Fibroblast of villous mesenchyme (primary cell): ENCODE results near the gene COL4A1. TPM values are rescaled to one million over a fixed set of nuclear protein-coding genes. Genes with fewer than 3 reads are reported as not detected.

ENCODE experiments used
- DNase-seq: peaks from one replicate; pipeline ENCODE4 v3.0.0-alpha.2; 2010; ENCODE audit warnings: low read depth
- H3K4me3 ChIP-seq: 2 replicates; pipeline ENCODE4 v1.5.1; 2011; ENCODE audit warnings: low read depth, mild to moderate bottlenecking, low read length
- total RNA-seq: library from RNA; depleted of rRNA; stranded (reverse); fragments of >200 nt; gene quantifications from 2 replicates; pipeline ENCODE4 v1.2.3, GENCODE V29; 2012
- TF ChIP-seq, protein P1 (sequence below): IDR thresholded peaks from 2 replicates; pipeline ENCODE4 v1.5.1; 2012; ENCODE audit warnings: low read depth, mild to moderate bottlenecking, low read length; ENCODE audit not compliant: insufficient read depth

The COL4A1 gene
- total RNA-seq, 1 donor, result 1,391 TPM

GRCh38 chr13:110319774-110320509 is 13.0 kb upstream of the COL4A1 start:
- H3K4me3 ChIP-seq, result peak overlapping the region; percentile 2
- TF ChIP-seq, protein P1, sequence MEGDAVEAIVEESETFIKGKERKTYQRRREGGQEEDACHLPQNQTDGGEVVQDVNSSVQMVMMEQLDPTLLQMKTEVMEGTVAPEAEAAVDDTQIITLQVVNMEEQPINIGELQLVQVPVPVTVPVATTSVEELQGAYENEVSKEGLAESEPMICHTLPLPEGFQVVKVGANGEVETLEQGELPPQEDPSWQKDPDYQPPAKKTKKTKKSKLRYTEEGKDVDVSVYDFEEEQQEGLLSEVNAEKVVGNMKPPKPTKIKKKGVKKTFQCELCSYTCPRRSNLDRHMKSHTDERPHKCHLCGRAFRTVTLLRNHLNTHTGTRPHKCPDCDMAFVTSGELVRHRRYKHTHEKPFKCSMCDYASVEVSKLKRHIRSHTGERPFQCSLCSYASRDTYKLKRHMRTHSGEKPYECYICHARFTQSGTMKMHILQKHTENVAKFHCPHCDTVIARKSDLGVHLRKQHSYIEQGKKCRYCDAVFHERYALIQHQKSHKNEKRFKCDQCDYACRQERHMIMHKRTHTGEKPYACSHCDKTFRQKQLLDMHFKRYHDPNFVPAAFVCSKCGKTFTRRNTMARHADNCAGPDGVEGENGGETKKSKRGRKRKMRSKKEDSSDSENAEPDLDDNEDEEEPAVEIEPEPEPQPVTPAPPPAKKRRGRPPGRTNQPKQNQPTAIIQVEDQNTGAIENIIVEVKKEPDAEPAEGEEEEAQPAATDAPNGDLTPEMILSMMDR, result no peak
- peak; percentile 84 for DNase-seq

DNA sequence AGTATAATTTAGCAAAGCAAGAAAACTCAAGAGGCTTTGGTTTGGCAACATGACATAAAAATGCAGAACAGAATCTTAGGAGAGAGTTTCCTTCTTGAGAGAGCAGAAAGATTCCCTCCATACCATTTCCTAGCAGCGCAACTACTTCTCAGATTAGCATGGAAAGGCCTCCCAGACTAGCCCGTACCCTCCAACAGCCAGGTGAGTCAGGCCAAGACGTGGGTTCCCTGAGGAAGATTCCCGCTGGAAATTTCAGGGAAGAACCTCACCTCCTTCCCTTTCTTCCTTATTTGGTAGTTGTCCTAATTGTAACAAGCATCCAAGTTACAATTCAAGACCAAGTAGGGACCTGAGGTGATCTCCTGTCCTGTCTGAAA is 12.4 kb upstream of the COL4A1 start:
- no peak overlapping the region for H3K4me3 ChIP-seq
- DNase-seq, result no peak
- TF ChIP-seq, protein P1, result no peak

- DNase-seq, result no peak
- TF ChIP-seq, protein P1, result no peak
- H3K4me3 ChIP-seq, result no peak overlapping the region
Measured at GRCh38 chr13:110318920-110319319, 12.0 kb upstream of the COL4A1 start.

DNA sequence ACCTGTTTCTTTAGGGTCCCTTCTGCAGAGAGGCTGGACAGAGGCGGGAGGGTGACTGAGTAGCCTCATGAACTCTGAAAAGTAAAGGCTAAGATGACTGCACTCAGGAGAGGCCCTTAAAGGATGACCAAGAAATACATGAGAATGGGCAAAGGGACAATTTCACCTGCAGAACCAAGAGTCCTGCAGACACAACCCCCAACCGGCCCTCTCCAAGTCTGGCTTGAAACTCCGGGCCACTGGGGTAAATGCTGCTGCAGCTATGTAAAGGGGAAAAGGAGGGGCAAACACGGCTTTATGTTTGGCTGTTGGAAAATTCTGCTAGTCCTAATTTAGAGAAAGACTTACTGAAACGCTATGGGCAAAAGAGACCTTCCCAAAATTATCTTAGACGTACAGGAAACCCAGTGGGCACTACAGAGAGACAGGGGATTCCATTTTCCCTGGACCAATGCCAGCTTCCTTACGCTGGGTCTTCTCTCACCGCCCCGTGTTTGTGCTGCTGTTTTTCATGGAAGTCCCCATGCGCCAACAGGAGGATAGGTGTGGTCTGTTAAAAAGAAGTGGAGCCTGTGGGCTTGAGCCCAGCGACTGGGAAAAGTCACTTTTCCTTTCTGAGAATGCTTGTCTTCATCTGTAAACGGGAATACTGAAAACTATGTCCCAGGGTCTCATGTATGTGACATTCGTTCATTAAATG is 10.7 kb upstream of the COL4A1 start:
- TF ChIP-seq, protein P1, result no peak
- no peak for DNase-seq
- H3K4me3 ChIP-seq, result no peak overlapping the region

- peak; percentile 36 for DNase-seq
- TF ChIP-seq, protein P1, result no peak
- no peak overlapping the region for H3K4me3 ChIP-seq
Measured at GRCh38 chr13:110317093-110317492, 10.1 kb upstream of the COL4A1 start.

DNA sequence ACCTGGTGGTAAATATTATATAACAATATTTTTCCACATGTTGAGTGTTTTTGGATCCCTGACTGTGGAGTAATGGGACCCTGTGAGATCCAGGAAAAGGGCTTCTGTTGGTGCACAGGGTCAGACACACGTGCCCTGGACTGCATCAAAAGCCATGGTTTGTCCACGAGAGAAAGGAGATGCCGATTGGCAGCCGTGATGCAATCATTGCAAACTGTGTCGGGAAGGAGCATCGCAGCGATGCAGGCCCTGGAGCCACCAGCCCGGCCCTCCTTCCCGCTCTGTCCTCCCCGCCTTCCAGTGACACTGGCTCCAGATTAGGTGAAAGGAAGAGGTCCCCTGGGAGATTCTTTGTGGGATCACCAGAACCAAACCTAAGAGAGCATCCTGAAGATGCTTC is 9.2 kb upstream of the COL4A1 start:
- TF ChIP-seq, protein P1, result no peak
- no peak overlapping the region for H3K4me3 ChIP-seq
- DNase-seq, result no peak
